Brain microvascular endothelial cell (primary cell): ENCODE data around the gene EXOC4.
A peak's percentile ranks its signal among the peaks of the same experiment; 100 is the strongest.

Experiments
- DNase-seq: peaks from one replicate; pipeline ENCODE4 v3.0.0-alpha.2; 2020
- H3K27ac ChIP-seq: fragments of 250-450 bp; sonication (Bioruptor Pico); 2 replicates; pipeline ENCODE4 v1.5.1; 2020; ENCODE audit warnings: mild to moderate bottlenecking, moderate library complexity
- H3K27me3 ChIP-seq: fragments of 250-450 bp; sonication (Bioruptor Pico); replicated peaks from 2 replicates; pipeline ENCODE4 v1.5.1; 2020; ENCODE audit warnings: mild to moderate bottlenecking
- H3K36me3 ChIP-seq: fragments of 250-450 bp; sonication (Bioruptor Pico); replicated peaks from 2 replicates; pipeline ENCODE4 v1.5.1; 2020; ENCODE audit warnings: mild to moderate bottlenecking
- H3K4me3 ChIP-seq: 2 replicates; pipeline ENCODE4 v1.5.1; 2011; ENCODE audit warnings: low read depth, mild to moderate bottlenecking, control low read depth, low read length, moderate library complexity
- CTCF ChIP-seq: IDR thresholded peaks from 2 replicates; pipeline ENCODE4 v1.5.1; 2011; ENCODE audit warnings: low read depth, mild to moderate bottlenecking, moderate library complexity, low read length, control low read depth, inconsistent platforms; ENCODE audit errors: missing control alignments
- in situ Hi-C: cut with HindIII; loops from 2 replicates; pipeline ENCODE4 v1.10.0; 2017; ENCODE audit warnings: low sequenced_read_pairs, low pct_ligation_motif_present

EXOC4 gene

GRCh38 chr7:133591704-133592340 lies 338.9 kb downstream of the EXOC4 start:
- H3K27ac ChIP-seq: no peak overlapping the region
- no peak overlapping the region for H3K4me3 ChIP-seq
- in situ Hi-C loops: no loop called here
- no peak for DNase-seq
- H3K36me3 ChIP-seq: no peaks in the 10 kb centered on the region
- no peak for TF ChIP-seq CTCF
- H3K27me3 ChIP-seq: no peaks in the 10 kb centered on the region

GRCh38 chr7:133593561-133593960 lies 340.7 kb downstream of the EXOC4 start:
- TF ChIP-seq CTCF: no peak

GRCh38 chr7:133601617-133602016 lies 348.7 kb downstream of the EXOC4 start:
- no peak for TF ChIP-seq CTCF

More at GRCh38 chr7:133593561-133593960, 340.7 kb downstream of the EXOC4 start:
- H3K36me3 ChIP-seq: no peaks in the 10 kb centered on the region
- no peak for DNase-seq
- no peaks in the 10 kb centered on the region for H3K27me3 ChIP-seq
- no peak overlapping the region for H3K4me3 ChIP-seq
- no peak overlapping the region for H3K27ac ChIP-seq
- in situ Hi-C loops: no loop called here

GRCh38 chr7:133602291-133602690 lies 349.4 kb downstream of the EXOC4 start:
- Histone ChIP-seq H3K27ac (peak overlapping the region; percentile 39), H3K4me3 (no peak overlapping the region), H3K27me3 (no peaks in the 10 kb centered on the region), H3K36me3 (no peaks in the 10 kb centered on the region)
- no peak for TF ChIP-seq CTCF
- in situ Hi-C loops: no loop called here
- DNase-seq: peak; percentile 77

More at GRCh38 chr7:133601617-133602016, 348.7 kb downstream of the EXOC4 start:
- Histone ChIP-seq H3K4me3 (no peak overlapping the region), H3K27me3 (no peaks in the 10 kb centered on the region), H3K36me3 (no peaks in the 10 kb centered on the region), H3K27ac (no peak overlapping the region)
- no peak for DNase-seq
- in situ Hi-C loops: no loop called here

GRCh38 chr7:133606991-133607390 lies 354.1 kb downstream of the EXOC4 start:
- Histone ChIP-seq H3K27ac (no peak overlapping the region), H3K36me3 (no peaks in the 10 kb centered on the region), H3K4me3 (no peak overlapping the region), H3K27me3 (no peaks in the 10 kb centered on the region)
- DNase-seq: no peak
- in situ Hi-C loops: no loop called here
- TF ChIP-seq CTCF: no peak

GRCh38 chr7:133609806-133610205 lies 356.9 kb downstream of the EXOC4 start:
- Histone ChIP-seq H3K27ac (no peak overlapping the region), H3K4me3 (no peak overlapping the region), H3K27me3 (no peaks in the 10 kb centered on the region), H3K36me3 (no peaks in the 10 kb centered on the region)
- TF ChIP-seq CTCF: no peak
- DNase-seq: no peak
- in situ Hi-C loops: no loop called here
